Keratinocyte (primary cell): Measurements from ENCODE around the gene INHBB. TPM values are rescaled to one million over a fixed set of nuclear protein-coding genes. Genes with fewer than 3 reads are reported as not detected.

Source experiments
- DNase-seq: peaks from one replicate; pipeline ENCODE4 v3.0.0-alpha.2; 2011; ENCODE audit warnings: low read depth, missing footprints, low spot score
- FAIRE-seq: peaks from 2 replicates; lab custom pipeline; 2011; peaks lifted over from hg19 to GRCh38; lab: Jason Lieb, UNC
- H2AFZ ChIP-seq: 2 replicates; pipeline ENCODE4 v1.6.0; 2012; ENCODE audit warnings: low read length, control low read depth, inconsistent platforms; ENCODE audit not compliant: control insufficient read depth
- H3K27ac ChIP-seq: 2 replicates; pipeline ENCODE4 v1.5.1; 2011; ENCODE audit warnings: low read length; ENCODE audit not compliant: control insufficient read depth, insufficient read depth
- H3K27me3 ChIP-seq: 3 replicates; pipeline ENCODE4 v1.6.0; 2011; ENCODE audit warnings: low read length; ENCODE audit not compliant: control insufficient read depth, insufficient read depth; ENCODE audit errors: extremely low read depth
- H3K36me3 ChIP-seq, 2 experiments: 2 replicates in 1 of 2; 3 replicates in 1 of 2; pipeline ENCODE4 v1.5.1; 2011; ENCODE audit warnings: low read length in 2 of 2, mild to moderate bottlenecking in 1 of 2; ENCODE audit not compliant: control insufficient read depth in 2 of 2, insufficient read depth in 2 of 2; ENCODE audit errors: extremely low read depth in 1 of 2
- H3K4me1 ChIP-seq: 3 replicates; pipeline ENCODE4 v1.5.1; 2011; ENCODE audit warnings: low read length; ENCODE audit not compliant: control insufficient read depth, insufficient read depth; ENCODE audit errors: extremely low read depth
- H3K4me2 ChIP-seq: 3 replicates; pipeline ENCODE4 v1.6.0; 2011; ENCODE audit warnings: low read depth, low read length; ENCODE audit not compliant: control insufficient read depth, insufficient read depth; ENCODE audit errors: extremely low read depth
- H3K4me3 ChIP-seq, 3 experiments: fragments of 200-600 bp in 1 of 3; sonication (generic) in 1 of 3; 2 replicates in 2 of 3; 3 replicates in 1 of 3; pipeline ENCODE4 v1.5.1; 2011 to 2016; ENCODE audit warnings: low read length in 3 of 3, mild to moderate bottlenecking in 3 of 3, control low read depth in 2 of 3, inconsistent platforms in 1 of 3, low read depth in 1 of 3, mixed read lengths in 1 of 3, mixed run types in 1 of 3, moderate library complexity in 1 of 3; ENCODE audit not compliant: control insufficient read depth in 2 of 3, insufficient read depth in 2 of 3; ENCODE audit errors: extremely low read depth in 1 of 3
- H3K79me2 ChIP-seq: 2 replicates; pipeline ENCODE4 v1.6.0; 2012; ENCODE audit warnings: low read length; ENCODE audit not compliant: control insufficient read depth, insufficient read depth
- H3K9ac ChIP-seq: 3 replicates; pipeline ENCODE4 v1.6.0; 2011; ENCODE audit warnings: low read length; ENCODE audit not compliant: control insufficient read depth, insufficient read depth; ENCODE audit errors: extremely low read depth
- H3K9me1 ChIP-seq: 3 replicates; pipeline ENCODE4 v1.6.0; 2011; ENCODE audit warnings: low read length; ENCODE audit not compliant: control insufficient read depth, insufficient read depth; ENCODE audit errors: extremely low read depth
- H3K9me3 ChIP-seq: 2 replicates; pipeline ENCODE4 v1.5.1; 2012; ENCODE audit warnings: low read depth, low read length; ENCODE audit not compliant: control insufficient read depth
- H4K20me1 ChIP-seq: 3 replicates; pipeline ENCODE4 v1.6.0; 2011; ENCODE audit warnings: low read length; ENCODE audit not compliant: control insufficient read depth, insufficient read depth; ENCODE audit errors: extremely low read depth
- EZH2 ChIP-seq: IDR thresholded peaks from one replicate; pipeline ENCODE4 v1.6.1; 2012; ENCODE audit warnings: inconsistent platforms, mild to moderate bottlenecking, low read length, moderate library complexity
- dilution Hi-C: fragments of 300-500 bp; cut with MboI; formaldehyde crosslinking; loops from one replicate; pipeline ENCODE4 v1.7.0; 2020; ENCODE audit warnings: low sequenced_read_pairs; ENCODE audit not compliant: extremely low pct_ligation_motif_present
- polyA plus RNA-seq, 5 experiments: library from polyadenylated mRNA; depleted of rRNA in 3 of 5; stranded (reverse) in 3 of 5; stranded (forward) in 1 of 5; unstranded in 1 of 5; fragments of >200 nt; gene quantifications; 1 replicate in 1 of 5; 2 replicates in 3 of 5; 3 replicates in 1 of 5; pipeline versions ENCODE4 v1.2.1 to v1.2.3, GENCODE V29; 2011 to 2012; ENCODE audit warnings: missing spikeins in 2 of 5, low read depth in 1 of 5, low replicate concordance in 1 of 5
- TF ChIP-seq, protein P1 (sequence below), 3 experiments: IDR thresholded peaks in 1 of 3; conservative IDR thresholded peaks in 1 of 3; optimal IDR thresholded peaks in 1 of 3; 2 replicates in 2 of 3; 3 replicates in 1 of 3; pipeline versions ENCODE3 to v1.5.1; 2011; ENCODE audit warnings: low read length in 3 of 3, mild to moderate bottlenecking in 3 of 3, moderate library complexity in 2 of 3, control low read depth in 1 of 3, inconsistent platforms in 1 of 3; ENCODE audit not compliant: insufficient read depth in 2 of 3; ENCODE audit errors: extremely low read depth in 1 of 3

INHBB gene
- polyA plus RNA-seq, 1 donor (not counting 4 experiments of a cell fraction or from before 2014, with no cell fraction given) = not detected

DNA sequence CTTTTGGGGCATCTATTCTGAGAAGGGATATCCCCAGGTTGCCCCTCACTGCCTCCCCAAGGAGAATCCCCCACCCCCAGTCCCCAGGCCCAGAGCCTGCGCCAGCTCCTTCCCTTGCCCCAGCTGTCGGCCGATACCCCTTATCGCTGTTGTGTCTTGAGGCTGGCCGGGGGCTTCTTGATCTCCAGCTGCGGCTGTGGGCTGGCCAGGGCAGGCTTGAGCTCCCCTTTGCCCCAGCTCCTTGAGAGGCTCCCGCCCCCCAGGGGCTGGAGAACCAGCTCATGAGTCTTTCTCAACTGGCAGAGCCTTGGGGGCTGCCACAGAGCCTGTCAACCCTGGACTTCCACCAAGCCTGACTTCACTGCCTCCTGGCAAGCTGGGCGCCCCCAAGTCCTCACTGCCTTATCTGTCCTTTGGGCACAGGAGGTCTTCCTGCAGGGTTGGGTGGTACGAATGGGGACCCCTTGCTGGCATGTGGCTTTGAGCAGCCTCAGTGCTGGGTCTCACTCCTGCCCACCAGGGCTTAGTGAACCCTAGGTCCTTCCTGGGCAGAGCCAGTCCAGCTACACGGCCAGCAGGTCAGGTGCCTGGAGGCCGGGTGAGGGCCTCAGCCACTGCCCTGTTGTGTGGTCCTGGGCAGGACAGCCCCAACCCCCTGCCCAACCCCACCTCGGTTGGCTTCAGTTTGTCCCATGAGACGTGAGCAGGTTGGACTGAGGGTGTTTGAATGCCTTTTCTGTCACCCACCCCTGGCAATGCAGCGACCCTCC, 29.5 kb downstream of the INHBB start:
- dilution Hi-C loops = no loop called here
- Histone ChIP-seq H3K9me1 (no peaks in the 10 kb centered on the region), H3K9ac (no peak overlapping the region), H2AFZ (no peak overlapping the region), H3K36me3 (no peaks in the 10 kb centered on the region), H3K27me3 (peaks cover 6% of the 10 kb centered on the region), H3K4me3 (no peak overlapping the region), H3K4me1 (no peaks in the 10 kb centered on the region), H3K27ac (no peak overlapping the region), H3K79me2 (no peaks in the 10 kb centered on the region), H4K20me1 (no peaks in the 10 kb centered on the region), H3K9me3 (no peaks in the 10 kb centered on the region), H3K4me2 (no peak overlapping the region)
- FAIRE-seq = no peak
- DNase-seq = no peak
- TF ChIP-seq, protein P1, sequence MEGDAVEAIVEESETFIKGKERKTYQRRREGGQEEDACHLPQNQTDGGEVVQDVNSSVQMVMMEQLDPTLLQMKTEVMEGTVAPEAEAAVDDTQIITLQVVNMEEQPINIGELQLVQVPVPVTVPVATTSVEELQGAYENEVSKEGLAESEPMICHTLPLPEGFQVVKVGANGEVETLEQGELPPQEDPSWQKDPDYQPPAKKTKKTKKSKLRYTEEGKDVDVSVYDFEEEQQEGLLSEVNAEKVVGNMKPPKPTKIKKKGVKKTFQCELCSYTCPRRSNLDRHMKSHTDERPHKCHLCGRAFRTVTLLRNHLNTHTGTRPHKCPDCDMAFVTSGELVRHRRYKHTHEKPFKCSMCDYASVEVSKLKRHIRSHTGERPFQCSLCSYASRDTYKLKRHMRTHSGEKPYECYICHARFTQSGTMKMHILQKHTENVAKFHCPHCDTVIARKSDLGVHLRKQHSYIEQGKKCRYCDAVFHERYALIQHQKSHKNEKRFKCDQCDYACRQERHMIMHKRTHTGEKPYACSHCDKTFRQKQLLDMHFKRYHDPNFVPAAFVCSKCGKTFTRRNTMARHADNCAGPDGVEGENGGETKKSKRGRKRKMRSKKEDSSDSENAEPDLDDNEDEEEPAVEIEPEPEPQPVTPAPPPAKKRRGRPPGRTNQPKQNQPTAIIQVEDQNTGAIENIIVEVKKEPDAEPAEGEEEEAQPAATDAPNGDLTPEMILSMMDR (optimal IDR thresholded peaks at IDR 0.05 in 1 of 3, IDR thresholded peaks at IDR 0.05 in 1 of 3, conservative IDR thresholded peaks at IDR 0.05 in 1 of 3; ENCODE audit: extremely low read depth in 1 of 3, insufficient read depth in 2 of 3, low read length in 3 of 3) = no peak
- no peak for TF ChIP-seq EZH2

DNA sequence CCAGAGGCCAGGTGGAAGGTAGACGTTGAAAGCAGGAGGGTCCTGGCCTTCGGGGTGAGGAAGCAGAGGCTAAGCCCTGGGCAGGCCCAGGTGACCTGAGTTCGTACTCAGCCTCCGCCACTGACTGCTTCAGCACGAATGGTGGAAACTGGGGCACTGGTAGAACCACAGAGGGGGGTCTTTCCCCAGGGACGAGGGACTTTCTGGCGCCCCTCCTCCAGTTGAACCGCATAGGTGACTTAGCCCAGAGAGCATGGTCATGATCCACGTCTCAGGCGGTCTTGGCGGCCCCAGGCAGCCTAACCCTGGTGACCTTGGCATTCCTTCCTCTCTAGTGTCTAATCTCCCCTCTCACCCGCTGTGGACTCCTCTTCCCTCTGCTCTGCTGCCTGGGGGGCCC, 30.2 kb downstream of the INHBB start:
- Histone ChIP-seq H3K36me3 (no peaks in the 10 kb centered on the region), H3K9ac (no peak overlapping the region), H3K9me3 (no peaks in the 10 kb centered on the region), H4K20me1 (no peaks in the 10 kb centered on the region), H3K27me3 (peaks cover 6% of the 10 kb centered on the region), H3K9me1 (no peaks in the 10 kb centered on the region), H3K4me1 (no peaks in the 10 kb centered on the region), H3K27ac (no peak overlapping the region), H3K4me3 (no peak overlapping the region), H3K79me2 (no peaks in the 10 kb centered on the region), H2AFZ (no peak overlapping the region), H3K4me2 (no peak overlapping the region)
- dilution Hi-C loops = no loop called here
- no peak for DNase-seq
- TF ChIP-seq EZH2 = no peak
- TF ChIP-seq, protein P1 (optimal IDR thresholded peaks at IDR 0.05 in 1 of 3, IDR thresholded peaks at IDR 0.05 in 1 of 3, conservative IDR thresholded peaks at IDR 0.05 in 1 of 3; ENCODE audit: extremely low read depth in 1 of 3, insufficient read depth in 2 of 3, low read length in 3 of 3) = no peak
- FAIRE-seq = no peak
